ENCODE measurements around the gene GRID1. TPM values are rescaled to one million over a fixed set of nuclear protein-coding genes. Genes with fewer than 3 reads are reported as not detected.

Gene GRID1
- total RNA-seq, 1 donor from 2014 or later = 0.75 TPM

DNA sequence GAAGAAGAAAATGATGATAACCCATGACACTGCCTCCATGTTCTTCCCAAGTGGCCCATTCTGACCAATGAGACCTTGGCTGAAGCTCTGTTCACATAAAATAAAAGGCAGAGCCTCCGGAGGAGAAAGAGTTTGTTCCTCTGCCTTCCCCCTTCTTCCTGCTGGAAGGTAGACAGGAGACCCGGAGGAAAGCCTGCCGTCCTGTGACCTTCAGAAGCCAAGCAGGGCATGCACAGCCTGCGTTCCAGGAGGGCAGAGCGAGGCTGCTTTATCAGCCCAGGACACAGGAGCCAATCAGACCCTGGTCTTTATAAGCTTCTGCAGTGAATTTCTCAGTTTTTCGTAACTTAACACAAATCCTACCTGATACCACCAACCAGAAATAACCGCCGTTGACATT, 8.6 kb upstream of the GRID1 start:
- no peaks in the 10 kb centered on the region for H3K36me3 ChIP-seq (ENCODE audit: insufficient read depth, low read length)
- no peak overlapping the region for H3K9ac ChIP-seq (ENCODE audit: low read length)
- no peaks in the 10 kb centered on the region for H3K9me3 ChIP-seq (ENCODE audit: insufficient read depth, low read depth, low read length)
- DNase-seq (ENCODE audit: low read depth) = no peak
- H3K4me1 ChIP-seq (ENCODE audit: insufficient read depth, low read length) = peaks cover 3% of the 10 kb centered on the region
- no peak overlapping the region for H3K4me3 ChIP-seq (ENCODE audit: insufficient read depth, low read depth, low read length)
- no peak overlapping the region for H3K27ac ChIP-seq (ENCODE audit: low read depth, low read length)
- Mint-ChIP-seq H3K4me3 (ENCODE audit: unreplicated experiment) (no peak overlapping the region), H3K27ac (ENCODE audit: unreplicated experiment) (no peak overlapping the region), H3K27me3 (ENCODE audit: low read depth, unreplicated experiment) (peaks cover 81% of the 10 kb centered on the region), H3K9me3 (ENCODE audit: unreplicated experiment) (no peaks in the 10 kb centered on the region), H3K36me3 (ENCODE audit: low read depth, unreplicated experiment) (no peaks in the 10 kb centered on the region), H3K4me1 (ENCODE audit: low read depth, unreplicated experiment) (no peaks in the 10 kb centered on the region)
- no peak overlapping the region for H3K4me2 ChIP-seq (ENCODE audit: low read length)
- H3K27me3 ChIP-seq (ENCODE audit: insufficient read depth, low read length) = peaks cover 19% of the 10 kb centered on the region
- no peak for TF ChIP-seq EZH2 (IDR thresholded peaks at IDR 0.05; ENCODE audit: insufficient read depth, low read length)
- TF ChIP-seq, protein P1, sequence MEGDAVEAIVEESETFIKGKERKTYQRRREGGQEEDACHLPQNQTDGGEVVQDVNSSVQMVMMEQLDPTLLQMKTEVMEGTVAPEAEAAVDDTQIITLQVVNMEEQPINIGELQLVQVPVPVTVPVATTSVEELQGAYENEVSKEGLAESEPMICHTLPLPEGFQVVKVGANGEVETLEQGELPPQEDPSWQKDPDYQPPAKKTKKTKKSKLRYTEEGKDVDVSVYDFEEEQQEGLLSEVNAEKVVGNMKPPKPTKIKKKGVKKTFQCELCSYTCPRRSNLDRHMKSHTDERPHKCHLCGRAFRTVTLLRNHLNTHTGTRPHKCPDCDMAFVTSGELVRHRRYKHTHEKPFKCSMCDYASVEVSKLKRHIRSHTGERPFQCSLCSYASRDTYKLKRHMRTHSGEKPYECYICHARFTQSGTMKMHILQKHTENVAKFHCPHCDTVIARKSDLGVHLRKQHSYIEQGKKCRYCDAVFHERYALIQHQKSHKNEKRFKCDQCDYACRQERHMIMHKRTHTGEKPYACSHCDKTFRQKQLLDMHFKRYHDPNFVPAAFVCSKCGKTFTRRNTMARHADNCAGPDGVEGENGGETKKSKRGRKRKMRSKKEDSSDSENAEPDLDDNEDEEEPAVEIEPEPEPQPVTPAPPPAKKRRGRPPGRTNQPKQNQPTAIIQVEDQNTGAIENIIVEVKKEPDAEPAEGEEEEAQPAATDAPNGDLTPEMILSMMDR (IDR thresholded peaks at IDR 0.05; ENCODE audit: insufficient read depth, low read depth, low read length) = no peak
- H4K20me1 ChIP-seq (ENCODE audit: insufficient read depth, low read length) = no peaks in the 10 kb centered on the region
- FAIRE-seq = no peak
- no peaks in the 10 kb centered on the region for H3K79me2 ChIP-seq (ENCODE audit: insufficient read depth, low read length)
- H2AFZ ChIP-seq (ENCODE audit: low read depth, low read length) = no peak overlapping the region

DNA sequence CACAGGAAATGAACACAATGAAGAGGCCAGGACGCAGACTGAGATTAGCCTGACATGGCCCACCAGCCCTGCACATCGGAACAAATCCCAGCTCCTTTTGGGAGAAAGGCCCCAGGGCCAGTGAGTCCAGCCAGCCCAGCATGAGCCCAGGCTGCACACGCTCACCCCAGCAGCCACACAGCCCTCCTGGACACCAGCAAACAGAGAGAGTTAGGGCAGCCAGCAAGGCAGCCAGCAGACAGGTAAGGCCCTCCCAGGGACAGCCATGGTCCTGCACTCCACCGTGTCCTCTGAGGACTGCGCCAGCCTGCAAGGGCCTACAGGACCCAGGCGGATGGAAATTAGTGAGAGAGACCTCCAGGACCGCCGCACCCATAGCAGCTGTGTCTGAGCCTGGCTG, 8.1 kb upstream of the GRID1 start:
- H3K4me1 Mint-ChIP-seq (ENCODE audit: low read depth, unreplicated experiment) = no peaks in the 10 kb centered on the region
- Histone ChIP-seq H4K20me1 (ENCODE audit: insufficient read depth, low read length) (no peaks in the 10 kb centered on the region), H2AFZ (ENCODE audit: low read depth, low read length) (no peak overlapping the region), H3K9me3 (ENCODE audit: insufficient read depth, low read depth, low read length) (no peaks in the 10 kb centered on the region), H3K4me1 (ENCODE audit: insufficient read depth, low read length) (peaks cover 3% of the 10 kb centered on the region), H3K27me3 (ENCODE audit: insufficient read depth, low read length) (peaks cover 20% of the 10 kb centered on the region), H3K79me2 (ENCODE audit: insufficient read depth, low read length) (no peaks in the 10 kb centered on the region), H3K4me2 (ENCODE audit: low read length) (no peak overlapping the region), H3K9ac (ENCODE audit: low read length) (no peak overlapping the region), H3K4me3 (ENCODE audit: insufficient read depth, low read depth, low read length) (no peak overlapping the region), H3K27ac (ENCODE audit: low read depth, low read length) (no peak overlapping the region), H3K36me3 (ENCODE audit: insufficient read depth, low read length) (no peaks in the 10 kb centered on the region)
- H3K9me3 Mint-ChIP-seq (ENCODE audit: unreplicated experiment) = no peaks in the 10 kb centered on the region
- FAIRE-seq (no peak), DNase-seq (ENCODE audit: low read depth) (no peak)
- TF ChIP-seq, protein P1 (IDR thresholded peaks at IDR 0.05; ENCODE audit: insufficient read depth, low read depth, low read length) = no peak
- no peak for TF ChIP-seq EZH2 (IDR thresholded peaks at IDR 0.05; ENCODE audit: insufficient read depth, low read length)
- no peaks in the 10 kb centered on the region for H3K36me3 Mint-ChIP-seq (ENCODE audit: low read depth, unreplicated experiment)
- no peak overlapping the region for H3K4me3 Mint-ChIP-seq (ENCODE audit: unreplicated experiment)
- H3K27ac Mint-ChIP-seq (ENCODE audit: unreplicated experiment) = no peak overlapping the region
- peaks cover 82% of the 10 kb centered on the region for H3K27me3 Mint-ChIP-seq (ENCODE audit: low read depth, unreplicated experiment)

DNA sequence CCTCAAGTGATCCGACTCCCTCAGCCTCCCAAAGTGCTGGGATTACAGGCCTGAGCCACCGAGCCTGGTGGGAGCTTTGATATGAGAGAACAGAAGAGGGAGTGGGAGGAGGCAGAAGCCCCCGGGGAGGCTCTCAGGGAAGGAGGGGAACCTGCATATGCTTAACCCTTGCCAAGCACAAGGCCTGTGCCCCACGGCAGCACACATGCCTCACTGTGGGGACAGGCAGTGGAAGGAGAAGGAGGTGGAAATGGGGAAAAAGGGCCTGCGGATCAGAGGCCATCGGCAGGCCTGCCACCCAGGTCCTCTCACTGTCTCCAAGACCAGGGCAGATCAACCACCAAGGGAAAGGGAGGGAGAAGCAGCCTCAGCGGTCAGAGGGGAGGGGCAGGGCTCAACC, 7.2 kb upstream of the GRID1 start:
- DNase-seq (ENCODE audit: low read depth) = no peak
- H3K4me3 Mint-ChIP-seq (ENCODE audit: unreplicated experiment) = no peak overlapping the region

More for the DNA sequence above, 7.2 kb upstream of the GRID1 start:
- Mint-ChIP-seq H3K9me3 (ENCODE audit: unreplicated experiment) (no peaks in the 10 kb centered on the region), H3K4me1 (ENCODE audit: low read depth, unreplicated experiment) (no peaks in the 10 kb centered on the region), H3K27ac (ENCODE audit: unreplicated experiment) (no peak overlapping the region), H3K27me3 (ENCODE audit: low read depth, unreplicated experiment) (peaks cover 83% of the 10 kb centered on the region), H3K36me3 (ENCODE audit: low read depth, unreplicated experiment) (no peaks in the 10 kb centered on the region)
- H3K4me1 ChIP-seq (ENCODE audit: insufficient read depth, low read length) = peaks cover 3% of the 10 kb centered on the region
- H3K27ac ChIP-seq (ENCODE audit: low read depth, low read length) = no peak overlapping the region
- H3K36me3 ChIP-seq (ENCODE audit: insufficient read depth, low read length) = no peaks in the 10 kb centered on the region
- FAIRE-seq = no peak
- H3K9me3 ChIP-seq (ENCODE audit: insufficient read depth, low read depth, low read length) = no peaks in the 10 kb centered on the region
- no peak overlapping the region for H3K9ac ChIP-seq (ENCODE audit: low read length)
- H3K79me2 ChIP-seq (ENCODE audit: insufficient read depth, low read length) = no peaks in the 10 kb centered on the region
- H3K4me2 ChIP-seq (ENCODE audit: low read length) = no peak overlapping the region
- H4K20me1 ChIP-seq (ENCODE audit: insufficient read depth, low read length) = no peaks in the 10 kb centered on the region
- H2AFZ ChIP-seq (ENCODE audit: low read depth, low read length) = no peak overlapping the region
- H3K27me3 ChIP-seq (ENCODE audit: insufficient read depth, low read length) = peaks cover 25% of the 10 kb centered on the region
- no peak for TF ChIP-seq EZH2 (IDR thresholded peaks at IDR 0.05; ENCODE audit: insufficient read depth, low read length)
- TF ChIP-seq, protein P1 (IDR thresholded peaks at IDR 0.05; ENCODE audit: insufficient read depth, low read depth, low read length) = no peak
- H3K4me3 ChIP-seq (ENCODE audit: insufficient read depth, low read depth, low read length) = no peak overlapping the region
